Spleen (tissue), 7 donors: ENCODE data around the gene RIPOR2.

Experiments
- CTCF ChIP-seq, 11 experiments: fragments of 200-600 bp in 7 of 11; fragments of 450-650 bp in 4 of 11; sonication (generic) in 4 of 11; IDR thresholded peaks in 8 of 11; conservative IDR thresholded peaks in 3 of 11; 1 replicate in 7 of 11; 2 replicates in 4 of 11; pipeline versions ENCODE4 v1.4.0 to v1.8.0; 2016 to 2021; ENCODE audit warnings: antibody characterized with exemption in 11 of 11, inconsistent platforms in 4 of 11, mild to moderate bottlenecking in 1 of 11
- POLR2A ChIP-seq, 3 donors: fragments of 450-650 bp; IDR thresholded peaks; one replicate each; pipeline ENCODE4 v1.5.1; 2017; ENCODE audit warnings: antibody characterized with exemption in 3 of 3, mild to moderate bottlenecking in 1 of 3
- donor health status: DM: no; HTN: no; CAD: no; lungs with moderate emphysema.
- donor health status: DM: no; HTN: no; CAD: no.
- donor health status: DM: no; HTN: no; CAD: no.

- TF ChIP-seq POLR2A (IDR thresholded peaks at IDR 0.05) (no peak), CTCF (IDR thresholded peaks at IDR 0.05 in 8 of 11, conservative IDR thresholded peaks at IDR 0.05 in 3 of 11) (no peak)
Observed at GRCh38 chr6:24922814-24923213, 12.9 kb downstream of the RIPOR2 start.
